SH-SY5Y (cell line): ENCODE data around the gene GRIK2.

Experiments used
- GATA2 ChIP-seq: IDR thresholded peaks from 2 replicates; pipeline ENCODE4 v1.6.1; 2011; ENCODE audit warnings: mild to moderate bottlenecking, low read depth, low read length
- GATA3 ChIP-seq: IDR thresholded peaks from 2 replicates; pipeline ENCODE4 v1.6.1; 2011; ENCODE audit warnings: low read depth, mild to moderate bottlenecking, low read length, moderate library complexity

- TF ChIP-seq GATA3 (no peak), GATA2 (no peak)
Observed at GRCh38 chr6:102051001-102051400, 657.5 kb downstream of the GRIK2 start.
